ENCODE measurements around the gene C1QTNF3.
"Not testable (repeated sequence)": the region's sequence is repeated elsewhere in the genome, so short reads cannot be mapped to it uniquely, and the experiment has no call there.

Gene C1QTNF3

DNA sequence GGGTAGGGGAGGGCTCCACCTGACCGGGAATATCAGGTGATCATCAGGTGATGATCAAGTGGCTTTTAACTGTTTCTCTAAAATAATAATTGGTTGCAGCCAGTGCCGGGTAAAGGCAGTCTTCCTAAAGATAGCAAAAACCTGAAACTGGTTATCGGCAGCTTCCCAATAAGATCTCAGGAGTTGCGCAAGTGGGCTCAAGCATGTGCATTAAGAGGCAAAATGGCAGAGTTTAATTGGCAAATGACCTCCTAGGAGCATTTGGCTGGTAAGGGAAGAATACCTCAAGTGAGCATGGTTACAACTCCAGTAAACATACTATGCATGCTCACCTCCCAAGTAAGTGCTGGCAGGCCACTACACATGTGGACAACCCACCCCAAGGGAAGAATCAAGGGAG is 4.2 kb downstream of the C1QTNF3 start:
- Histone ChIP-seq H3K4me1 (ENCODE audit: control insufficient read depth, insufficient read depth, low read length) (no peaks in the 10 kb centered on the region), H3K4me3 (ENCODE audit: low read length) (no peak overlapping the region), H3K27ac (ENCODE audit: low read length) (no peak overlapping the region), H3K27me3 (ENCODE audit: control insufficient read depth, insufficient read depth, low read length) (no peaks in the 10 kb centered on the region), H3K9me3 (ENCODE audit: control insufficient read depth, insufficient read depth, low read length) (no peaks in the 10 kb centered on the region; the same call in 1 of the 2 replicates), H3K36me3 (ENCODE audit: control insufficient read depth, insufficient read depth, low read length) (no peaks in the 10 kb centered on the region)
- no peak for DNase-seq (ENCODE audit: low read depth, low spot score)
- WGBS (ENCODE audit: insufficient coverage, insufficient read length), result no CpG with 5 or more reads among the region's 4 CpGs

DNA sequence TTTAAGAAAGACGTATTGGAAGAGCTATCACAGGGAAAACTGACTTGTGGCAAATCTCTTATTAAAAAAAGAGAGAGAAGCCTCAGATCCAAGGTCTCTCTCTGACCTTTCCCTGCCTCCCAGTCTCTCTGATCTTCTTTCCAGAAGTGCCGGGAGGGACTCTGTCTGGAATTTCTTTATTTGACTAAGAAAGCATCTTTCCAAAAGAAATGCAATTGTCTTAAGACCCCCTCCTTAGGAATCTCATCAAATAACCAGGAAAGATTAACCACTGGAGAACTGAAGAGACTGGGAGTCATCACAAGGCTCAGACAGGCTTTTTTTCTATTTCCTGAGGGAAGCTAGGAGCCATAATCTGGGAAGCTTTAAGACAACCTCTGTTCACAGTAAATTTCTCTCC is 4.6 kb downstream of the C1QTNF3 start:
- Histone ChIP-seq H3K27me3 (ENCODE audit: control insufficient read depth, insufficient read depth, low read length) (no peaks in the 10 kb centered on the region), H3K36me3 (ENCODE audit: control insufficient read depth, insufficient read depth, low read length) (no peaks in the 10 kb centered on the region), H3K27ac (ENCODE audit: low read length) (no peak overlapping the region), H3K9me3 (ENCODE audit: control insufficient read depth, insufficient read depth, low read length) (no peaks in the 10 kb centered on the region; the same call in 1 of the 2 replicates), H3K4me1 (ENCODE audit: control insufficient read depth, insufficient read depth, low read length) (no peaks in the 10 kb centered on the region), H3K4me3 (ENCODE audit: low read length) (no peak overlapping the region)
- no CpG with 5 or more reads among the region's 2 CpGs for WGBS (ENCODE audit: insufficient coverage, insufficient read length)
- DNase-seq (ENCODE audit: low read depth, low spot score), result no peak

- H3K9me3 ChIP-seq (ENCODE audit: control insufficient read depth, insufficient read depth, low read length), result no peaks in the 10 kb centered on the region; the same call in 1 of the 2 replicates
- no peaks in the 10 kb centered on the region for H3K36me3 ChIP-seq (ENCODE audit: control insufficient read depth, insufficient read depth, low read length)
- H3K27ac ChIP-seq (ENCODE audit: low read length), result no peak overlapping the region
- H3K4me1 ChIP-seq (ENCODE audit: control insufficient read depth, insufficient read depth, low read length), result no peaks in the 10 kb centered on the region
- no peak for DNase-seq (ENCODE audit: low read depth, low spot score)
- no CpG with 5 or more reads among the region's 3 CpGs for WGBS (ENCODE audit: insufficient coverage, insufficient read length)
- H3K27me3 ChIP-seq (ENCODE audit: control insufficient read depth, insufficient read depth, low read length), result no peaks in the 10 kb centered on the region
- H3K4me3 ChIP-seq (ENCODE audit: low read length), result no peak overlapping the region
These were observed 5.3 kb downstream of the C1QTNF3 start for GRCh38 chr5:34037726-34038125.

GRCh38 chr5:34035756-34036155 is 7.3 kb downstream of the C1QTNF3 start:
- H3K27me3 ChIP-seq (ENCODE audit: control insufficient read depth, insufficient read depth, low read length), result no peaks in the 10 kb centered on the region
- no CpG with 5 or more reads among the region's 2 CpGs for WGBS (ENCODE audit: insufficient coverage, insufficient read length)
- no peak overlapping the region for H3K27ac ChIP-seq (ENCODE audit: low read length)
- DNase-seq (ENCODE audit: low read depth, low spot score), result no peak
- no peaks in the 10 kb centered on the region for H3K36me3 ChIP-seq (ENCODE audit: control insufficient read depth, insufficient read depth, low read length)
- H3K4me3 ChIP-seq (ENCODE audit: low read length), result no peak overlapping the region
- H3K4me1 ChIP-seq (ENCODE audit: control insufficient read depth, insufficient read depth, low read length), result no peaks in the 10 kb centered on the region
- no peaks in the 10 kb centered on the region; the same call in 1 of the 2 replicates for H3K9me3 ChIP-seq (ENCODE audit: control insufficient read depth, insufficient read depth, low read length)

GRCh38 chr5:34034534-34035327 is 8.3 kb downstream of the C1QTNF3 start:
- Histone ChIP-seq H3K27ac (ENCODE audit: low read length) (no peak overlapping the region), H3K4me1 (ENCODE audit: control insufficient read depth, insufficient read depth, low read length) (no peaks in the 10 kb centered on the region), H3K4me3 (ENCODE audit: low read length) (no peak overlapping the region), H3K36me3 (ENCODE audit: control insufficient read depth, insufficient read depth, low read length) (no peaks in the 10 kb centered on the region), H3K27me3 (ENCODE audit: control insufficient read depth, insufficient read depth, low read length) (no peaks in the 10 kb centered on the region), H3K9me3 (ENCODE audit: control insufficient read depth, insufficient read depth, low read length) (no peaks in the 10 kb centered on the region; the same call in 1 of the 2 replicates)
- WGBS (ENCODE audit: insufficient coverage, insufficient read length), result no CpG with 5 or more reads among the region's 4 CpGs
- DNase-seq (ENCODE audit: low read depth, low spot score), result no peak

DNA sequence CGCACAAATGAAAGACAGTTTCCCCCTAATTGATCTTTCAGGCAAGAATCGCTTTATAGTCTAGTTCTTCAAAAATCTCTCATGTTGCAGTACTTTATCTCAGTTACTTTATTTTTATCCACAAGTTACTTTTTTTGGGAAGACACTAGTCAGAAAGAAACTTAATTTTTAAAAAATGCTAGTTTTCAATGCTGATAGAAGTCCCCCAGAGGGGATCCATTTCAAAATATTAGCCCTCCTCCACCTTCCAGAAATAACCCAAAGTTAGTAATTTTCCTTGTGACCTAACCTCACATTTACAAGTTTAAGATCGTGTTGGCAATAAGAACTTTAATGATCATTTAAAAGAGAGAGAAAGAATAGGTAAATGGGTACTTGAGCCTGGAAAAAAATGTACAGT is 11.0 kb downstream of the C1QTNF3 start:
- no CpG with 5 or more reads among the region's 3 CpGs for WGBS (ENCODE audit: insufficient coverage, insufficient read length)
- no peak overlapping the region for H3K4me3 ChIP-seq (ENCODE audit: low read length)
- H3K27me3 ChIP-seq (ENCODE audit: control insufficient read depth, insufficient read depth, low read length), result no peaks in the 10 kb centered on the region
- no peaks in the 10 kb centered on the region for H3K9me3 ChIP-seq (ENCODE audit: control insufficient read depth, insufficient read depth, low read length)
- no peaks in the 10 kb centered on the region for H3K4me1 ChIP-seq (ENCODE audit: control insufficient read depth, insufficient read depth, low read length)
- no peak for DNase-seq (ENCODE audit: low read depth, low spot score)
- no peak overlapping the region for H3K27ac ChIP-seq (ENCODE audit: low read length)
- H3K36me3 ChIP-seq (ENCODE audit: control insufficient read depth, insufficient read depth, low read length), result no peaks in the 10 kb centered on the region

DNA sequence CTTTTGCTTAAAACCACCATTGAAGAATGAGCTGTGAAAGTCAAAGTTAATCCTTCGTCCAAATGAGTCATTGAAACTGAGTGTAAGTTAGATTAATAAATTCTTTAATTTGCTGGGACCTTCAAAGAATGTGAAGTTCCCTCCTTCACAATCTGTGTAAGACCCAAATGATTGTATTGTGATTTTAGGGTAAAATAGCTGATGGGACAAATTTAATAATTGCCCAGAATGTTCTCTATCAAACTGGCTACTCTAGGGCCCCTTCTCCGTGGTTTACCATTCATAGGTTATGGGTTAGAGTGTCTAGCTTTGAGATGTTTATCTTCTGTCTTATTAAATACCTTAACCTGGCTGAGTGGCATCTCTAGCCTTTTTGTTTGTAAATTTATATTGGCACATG is 11.9 kb downstream of the C1QTNF3 start:
- DNase-seq (ENCODE audit: low read depth, low spot score), result no peak
- Histone ChIP-seq H3K4me3 (ENCODE audit: low read length) (no peak overlapping the region), H3K9me3 (ENCODE audit: control insufficient read depth, insufficient read depth, low read length) (no peaks in the 10 kb centered on the region), H3K36me3 (ENCODE audit: control insufficient read depth, insufficient read depth, low read length) (no peaks in the 10 kb centered on the region), H3K27me3 (ENCODE audit: control insufficient read depth, insufficient read depth, low read length) (no peaks in the 10 kb centered on the region), H3K4me1 (ENCODE audit: control insufficient read depth, insufficient read depth, low read length) (no peaks in the 10 kb centered on the region), H3K27ac (ENCODE audit: low read length) (no peak overlapping the region)
- no CpG with 5 or more reads among the region's 2 CpGs for WGBS (ENCODE audit: insufficient coverage, insufficient read length)

DNA sequence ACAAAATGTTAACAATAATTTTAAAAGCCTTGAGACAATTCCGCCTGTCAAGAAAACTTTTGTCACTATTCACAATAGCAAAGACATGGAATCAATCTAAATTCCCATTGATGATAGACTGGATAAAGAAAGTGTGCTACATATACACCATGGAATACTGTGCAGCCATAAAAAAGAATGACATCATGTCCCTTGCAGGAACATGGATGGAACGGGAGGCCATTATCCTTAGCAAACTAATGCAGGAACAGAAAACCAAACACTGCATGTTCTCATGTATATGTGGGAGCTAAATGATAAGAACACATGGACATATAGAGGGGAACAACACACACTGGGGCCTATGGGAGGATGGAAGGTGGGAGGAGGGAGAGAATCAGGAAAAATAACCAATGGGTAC is 12.4 kb downstream of the C1QTNF3 start:
- WGBS (ENCODE audit: insufficient coverage, insufficient read length), result no CpG with 5 or more reads among the region's 2 CpGs
- not testable (repeated sequence) for H3K27ac ChIP-seq (ENCODE audit: low read length); H3K4me1 ChIP-seq (ENCODE audit: control insufficient read depth, insufficient read depth, low read length); H3K36me3 ChIP-seq (ENCODE audit: control insufficient read depth, insufficient read depth, low read length); H3K27me3 ChIP-seq (ENCODE audit: control insufficient read depth, insufficient read depth, low read length); H3K4me3 ChIP-seq (ENCODE audit: low read length); DNase-seq (ENCODE audit: low read depth, low spot score); H3K9me3 ChIP-seq (ENCODE audit: control insufficient read depth, insufficient read depth, low read length)

- Histone ChIP-seq H3K4me3 (ENCODE audit: low read length) (no peak overlapping the region), H3K36me3 (ENCODE audit: control insufficient read depth, insufficient read depth, low read length) (no peaks in the 10 kb centered on the region), H3K27ac (ENCODE audit: low read length) (no peak overlapping the region), H3K4me1 (ENCODE audit: control insufficient read depth, insufficient read depth, low read length) (no peaks in the 10 kb centered on the region), H3K9me3 (ENCODE audit: control insufficient read depth, insufficient read depth, low read length) (no peaks in the 10 kb centered on the region), H3K27me3 (ENCODE audit: control insufficient read depth, insufficient read depth, low read length) (no peaks in the 10 kb centered on the region)
- no peak for DNase-seq (ENCODE audit: low read depth, low spot score)
- WGBS (ENCODE audit: insufficient coverage, insufficient read length), result no CpG with 5 or more reads among the region's 1 CpG
These were observed 13.0 kb downstream of the C1QTNF3 start for GRCh38 chr5:34030048-34030447.

- H3K27ac ChIP-seq (ENCODE audit: low read length), result no peak overlapping the region
- no peaks in the 10 kb centered on the region for H3K36me3 ChIP-seq (ENCODE audit: control insufficient read depth, insufficient read depth, low read length)
- H3K27me3 ChIP-seq (ENCODE audit: control insufficient read depth, insufficient read depth, low read length), result no peaks in the 10 kb centered on the region
- H3K4me1 ChIP-seq (ENCODE audit: control insufficient read depth, insufficient read depth, low read length), result no peaks in the 10 kb centered on the region
- H3K9me3 ChIP-seq (ENCODE audit: control insufficient read depth, insufficient read depth, low read length), result no peaks in the 10 kb centered on the region
- 100% methylated on average over 1 of the region's 3 CpGs for WGBS (ENCODE audit: insufficient coverage, insufficient read length)
- H3K4me3 ChIP-seq (ENCODE audit: low read length), result no peak overlapping the region
- DNase-seq (ENCODE audit: low read depth, low spot score), result no peak
These were observed 14.7 kb downstream of the C1QTNF3 start for GRCh38 chr5:34028349-34028748.

Data from iPS DF 6.9 (cell line).